ENCODE data around the gene YEATS2.

YEATS2 gene

DNA sequence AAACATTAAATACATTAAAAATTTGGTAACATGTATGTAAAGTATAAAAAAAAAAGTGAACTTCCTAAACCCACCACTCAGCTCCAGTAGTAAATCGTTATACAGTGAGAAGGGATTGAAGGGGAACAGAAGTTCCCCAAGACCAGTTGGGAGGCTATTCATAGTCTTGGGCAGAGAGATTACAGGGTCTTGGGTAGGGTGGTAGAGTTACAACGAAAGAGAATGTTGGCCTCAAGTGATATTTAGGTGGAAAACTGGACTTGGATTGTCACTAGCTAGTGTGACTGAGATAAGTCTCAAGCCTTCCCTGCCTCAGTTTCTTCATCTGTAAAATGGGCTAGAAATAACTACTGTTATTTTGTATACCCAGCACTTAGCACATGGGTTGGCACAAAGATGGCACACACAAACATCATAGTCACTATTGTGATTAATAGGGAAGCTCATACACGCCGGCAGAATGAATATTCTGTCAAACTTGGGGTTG, 431 bp upstream of the YEATS2 start:
- H3K27me3 ChIP-seq (ENCODE audit: insufficient read depth, poor library complexity, severe bottlenecking), result no peaks in the 10 kb centered on the region
- TF ChIP-seq, protein P1, sequence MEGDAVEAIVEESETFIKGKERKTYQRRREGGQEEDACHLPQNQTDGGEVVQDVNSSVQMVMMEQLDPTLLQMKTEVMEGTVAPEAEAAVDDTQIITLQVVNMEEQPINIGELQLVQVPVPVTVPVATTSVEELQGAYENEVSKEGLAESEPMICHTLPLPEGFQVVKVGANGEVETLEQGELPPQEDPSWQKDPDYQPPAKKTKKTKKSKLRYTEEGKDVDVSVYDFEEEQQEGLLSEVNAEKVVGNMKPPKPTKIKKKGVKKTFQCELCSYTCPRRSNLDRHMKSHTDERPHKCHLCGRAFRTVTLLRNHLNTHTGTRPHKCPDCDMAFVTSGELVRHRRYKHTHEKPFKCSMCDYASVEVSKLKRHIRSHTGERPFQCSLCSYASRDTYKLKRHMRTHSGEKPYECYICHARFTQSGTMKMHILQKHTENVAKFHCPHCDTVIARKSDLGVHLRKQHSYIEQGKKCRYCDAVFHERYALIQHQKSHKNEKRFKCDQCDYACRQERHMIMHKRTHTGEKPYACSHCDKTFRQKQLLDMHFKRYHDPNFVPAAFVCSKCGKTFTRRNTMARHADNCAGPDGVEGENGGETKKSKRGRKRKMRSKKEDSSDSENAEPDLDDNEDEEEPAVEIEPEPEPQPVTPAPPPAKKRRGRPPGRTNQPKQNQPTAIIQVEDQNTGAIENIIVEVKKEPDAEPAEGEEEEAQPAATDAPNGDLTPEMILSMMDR (IDR thresholded peaks at IDR 0.05; ENCODE audit: insufficient read depth, low read length), result no peak
- TF ChIP-seq GABPA (IDR thresholded peaks at IDR 0.05; ENCODE audit: low read depth), result no peak
- TF ChIP-seq REST (IDR thresholded peaks at IDR 0.05; ENCODE audit: insufficient replicate concordance, low read depth), result no peak
- no peak for TF ChIP-seq SPI1 (IDR thresholded peaks at IDR 0.05; ENCODE audit: borderline replicate concordance, low read depth)
- no peak for TF ChIP-seq POLR2AphosphoS5 (IDR thresholded peaks at IDR 0.05; ENCODE audit: low read depth)
- H3K4me3 ChIP-seq (replicated peaks; ENCODE audit: insufficient read depth, low read length), result peak overlapping the region; percentile 95
- no peak for DNase-seq (ENCODE audit: low read depth in 1 of 2, low spot score in 1 of 2)
- peak overlapping the region; percentile 48 for H3K27ac ChIP-seq (replicated peaks)

DNA sequence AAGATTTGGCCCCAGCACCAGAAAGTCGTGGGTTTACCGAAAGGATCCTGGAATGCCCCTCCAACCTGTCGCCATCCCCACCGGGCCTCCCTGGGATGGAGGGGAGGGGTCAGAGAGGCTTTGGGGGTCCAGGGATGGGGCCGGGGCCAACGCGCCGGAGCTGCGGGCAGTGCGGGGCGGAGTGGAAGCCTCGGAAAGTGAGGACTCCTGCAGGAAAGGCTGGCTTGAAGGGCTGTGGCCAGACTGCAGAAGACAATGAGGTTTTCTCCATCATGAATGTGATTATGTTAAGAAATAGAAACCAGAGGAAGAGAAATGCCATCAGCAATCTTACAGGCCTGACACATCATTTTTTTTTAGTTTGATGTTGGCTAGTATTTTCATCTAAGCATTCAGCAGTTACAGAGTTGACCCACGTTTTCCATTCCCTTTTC, 738 bp downstream of the YEATS2 start:
- DNase-seq (ENCODE audit: low read depth in 1 of 2, low spot score in 1 of 2), result peak in 1 of 2 experiments; percentile 29
- Histone ChIP-seq H3K27me3 (ENCODE audit: insufficient read depth, poor library complexity, severe bottlenecking) (no peaks in the 10 kb centered on the region), H3K4me3 (replicated peaks; ENCODE audit: insufficient read depth, low read length) (peak overlapping the region; percentile 95), H3K27ac (replicated peaks) (peak overlapping the region; percentile 84)
- TF ChIP-seq, protein P1 (IDR thresholded peaks at IDR 0.05; ENCODE audit: insufficient read depth, low read length), result no peak
- TF ChIP-seq SPI1 (IDR thresholded peaks at IDR 0.05; ENCODE audit: borderline replicate concordance, low read depth) (no peak), POLR2AphosphoS5 (IDR thresholded peaks at IDR 0.05; ENCODE audit: low read depth) (no peak; the same call in 1 of the 2 replicates), GABPA (IDR thresholded peaks at IDR 0.05; ENCODE audit: low read depth) (no peak), REST (IDR thresholded peaks at IDR 0.05; ENCODE audit: insufficient replicate concordance, low read depth) (no peak)

GRCh38 chr3:183698756-183699155, 1.2 kb downstream of the YEATS2 start:
- H3K27me3 ChIP-seq (ENCODE audit: insufficient read depth, poor library complexity, severe bottlenecking), result no peaks in the 10 kb centered on the region
- H3K27ac ChIP-seq (replicated peaks), result peak overlapping the region; percentile 84
- peak; percentile 51 to 70 for DNase-seq (ENCODE audit: low read depth in 1 of 2, low spot score in 1 of 2)
- peak overlapping the region; percentile 95 for H3K4me3 ChIP-seq (replicated peaks; ENCODE audit: insufficient read depth, low read length)
- TF ChIP-seq, protein P1 (IDR thresholded peaks at IDR 0.05; ENCODE audit: insufficient read depth, low read length), result no peak
- TF ChIP-seq SPI1 (IDR thresholded peaks at IDR 0.05; ENCODE audit: borderline replicate concordance, low read depth), result peak; percentile 34; the same call in 1 of the 2 replicates
